Upper lobe of left lung (tissue), 4 donors: ENCODE data around the gene MT2A.
A peak's percentile ranks its signal among the peaks of the same experiment; 100 is the strongest.

Experiments used
- CTCF ChIP-seq, 6 experiments: fragments of 450-650 bp in 4 of 6; fragments of 200-600 bp in 2 of 6; sonication (generic) in 2 of 6; IDR thresholded peaks; one replicate each; pipeline ENCODE4 v1.5.1; 2016 to 2019; ENCODE audit warnings: antibody characterized with exemption in 6 of 6
- EP300 ChIP-seq, 4 donors: sonication (generic); formaldehyde crosslinking; IDR thresholded peaks; one replicate each; pipeline ENCODE4 v1.5.1; 2017; ENCODE audit warnings: antibody characterized with exemption in 4 of 4, control low read depth in 2 of 4
- POLR2A ChIP-seq, 4 donors: fragments of 450-650 bp; IDR thresholded peaks; one replicate each; pipeline ENCODE4 v1.5.1; 2016 to 2017; ENCODE audit warnings: antibody characterized with exemption in 4 of 4, mild to moderate bottlenecking in 2 of 4
- POLR2AphosphoS5 ChIP-seq, 2 donors: sonication (generic); formaldehyde crosslinking; IDR thresholded peaks; one replicate each; pipeline ENCODE4 v1.5.1; 2017; ENCODE audit warnings: antibody characterized with exemption in 2 of 2

GRCh38 chr16:56610017-56610608, 1.7 kb downstream of the MT2A start:
- TF ChIP-seq CTCF (IDR thresholded peaks at IDR 0.05) (no peak), POLR2A (IDR thresholded peaks at IDR 0.05) (peak in 3 of 4 donors; percentile 41 to 73 (median 46)), EP300 (IDR thresholded peaks at IDR 0.05) (peak; percentile 87 to 98 (median 94)), POLR2AphosphoS5 (IDR thresholded peaks at IDR 0.05) (peak; percentile 97 to 99)
